SJCRH30 (cell line): Measurements from ENCODE around the gene NGEF. TPM values are rescaled to one million over a fixed set of nuclear protein-coding genes. Genes with fewer than 3 reads are reported as not detected.
A peak's percentile ranks its signal among the peaks of the same experiment; 100 is the strongest.

Experiments
- DNase-seq, 2 experiments: peaks; one replicate each; pipeline ENCODE4 v3.0.0-alpha.2; 2015 to 2020
- H3K27ac ChIP-seq: fragments of 250-450 bp; sonication (Bioruptor Pico); 2 replicates; pipeline ENCODE4 v1.5.1; 2020; ENCODE audit warnings: mild to moderate bottlenecking, moderate library complexity
- H3K27me3 ChIP-seq: fragments of 250-450 bp; sonication (Bioruptor Pico); 2 replicates; pipeline ENCODE4 v1.5.1; 2020; ENCODE audit warnings: mild to moderate bottlenecking, moderate library complexity
- H3K36me3 ChIP-seq: fragments of 250-450 bp; sonication (Bioruptor Pico); 2 replicates; pipeline ENCODE4 v1.5.1; 2020; ENCODE audit warnings: mild to moderate bottlenecking, moderate library complexity
- H3K4me1 ChIP-seq: fragments of 250-450 bp; sonication (Bioruptor Pico); 2 replicates; pipeline ENCODE4 v1.5.1; 2020; ENCODE audit warnings: mild to moderate bottlenecking, moderate library complexity
- H3K4me3 ChIP-seq: fragments of 250-450 bp; sonication (Bioruptor Pico); 2 replicates; pipeline ENCODE4 v1.5.1; 2020; ENCODE audit warnings: mild to moderate bottlenecking, moderate library complexity
- H3K9me3 ChIP-seq: fragments of 250-450 bp; sonication (Bioruptor Pico); replicated peaks from 2 replicates; pipeline ENCODE4 v1.5.1; 2020; ENCODE audit warnings: mild to moderate bottlenecking, moderate library complexity
- total RNA-seq: library from RNA; depleted of rRNA; stranded (reverse); fragments of >200 nt; shearing (Covaris generic); gene quantifications from 2 replicates; pipeline ENCODE4 v1.2.3, GENCODE V29; 2014

NGEF gene
- total RNA-seq, 1 experiment from 2014 or later = not detected

- Histone ChIP-seq H3K9me3 (no peaks in the 10 kb centered on the region), H3K27me3 (no peaks in the 10 kb centered on the region), H3K4me1 (no peaks in the 10 kb centered on the region), H3K36me3 (no peaks in the 10 kb centered on the region), H3K4me3 (no peak overlapping the region), H3K27ac (no peak overlapping the region)
- no peak for DNase-seq
Observed at GRCh38 chr2:232980683-232981082, 32.4 kb downstream of the NGEF start.

GRCh38 chr2:232979871-232980461, 33.1 kb downstream of the NGEF start:
- no peak overlapping the region for H3K27ac ChIP-seq
- H3K27me3 ChIP-seq = no peaks in the 10 kb centered on the region
- H3K36me3 ChIP-seq = no peaks in the 10 kb centered on the region
- no peak overlapping the region for H3K4me3 ChIP-seq
- H3K9me3 ChIP-seq = no peaks in the 10 kb centered on the region
- no peaks in the 10 kb centered on the region for H3K4me1 ChIP-seq
- no peak for DNase-seq

GRCh38 chr2:232977438-232977971, 35.6 kb downstream of the NGEF start:
- Histone ChIP-seq H3K4me1 (no peaks in the 10 kb centered on the region; the same call in 1 of the 2 replicates), H3K27ac (no peak overlapping the region), H3K27me3 (0 out of 2 replicates have a peak, but pooled peaks cover 6% of the 10 kb centered on the region), H3K9me3 (no peaks in the 10 kb centered on the region), H3K4me3 (no peak overlapping the region), H3K36me3 (no peaks in the 10 kb centered on the region)
- no peak for DNase-seq

GRCh38 chr2:232976666-232977437, 36.2 kb downstream of the NGEF start:
- no peaks in the 10 kb centered on the region for H3K9me3 ChIP-seq
- no peak overlapping the region for H3K27ac ChIP-seq
- 0 out of 2 replicates have a peak, but pooled peaks cover 6% of the 10 kb centered on the region for H3K27me3 ChIP-seq
- no peak for DNase-seq
- H3K4me3 ChIP-seq = no peak overlapping the region
- H3K4me1 ChIP-seq = no peaks in the 10 kb centered on the region; the same call in 1 of the 2 replicates
- no peaks in the 10 kb centered on the region for H3K36me3 ChIP-seq

GRCh38 chr2:232976176-232976575, 36.9 kb downstream of the NGEF start:
- H3K36me3 ChIP-seq = no peaks in the 10 kb centered on the region
- DNase-seq = no peak

GRCh38 chr2:232974396-232974795, 38.7 kb downstream of the NGEF start:
- Histone ChIP-seq H3K36me3 (no peaks in the 10 kb centered on the region), H3K9me3 (no peaks in the 10 kb centered on the region), H3K27ac (no peak overlapping the region), H3K4me3 (no peak overlapping the region), H3K4me1 (no peaks in the 10 kb centered on the region; the same call in 1 of the 2 replicates), H3K27me3 (0 out of 2 replicates have a peak, but pooled peaks cover 6% of the 10 kb centered on the region)
- peak in 1 of 2 experiments; percentile 57 for DNase-seq

More at GRCh38 chr2:232976176-232976575, 36.9 kb downstream of the NGEF start:
- no peak overlapping the region for H3K27ac ChIP-seq
- H3K9me3 ChIP-seq = no peaks in the 10 kb centered on the region
- H3K27me3 ChIP-seq = 0 out of 2 replicates have a peak, but pooled peaks cover 6% of the 10 kb centered on the region
- no peak overlapping the region for H3K4me3 ChIP-seq
- H3K4me1 ChIP-seq = no peaks in the 10 kb centered on the region; the same call in 1 of the 2 replicates

GRCh38 chr2:232973796-232974195, 39.3 kb downstream of the NGEF start:
- 0 out of 2 replicates have a peak, but pooled peaks cover 6% of the 10 kb centered on the region for H3K27me3 ChIP-seq
- no peak overlapping the region for H3K4me3 ChIP-seq
- no peak for DNase-seq
- no peak overlapping the region for H3K27ac ChIP-seq
- no peaks in the 10 kb centered on the region for H3K36me3 ChIP-seq
- no peaks in the 10 kb centered on the region for H3K9me3 ChIP-seq
- no peaks in the 10 kb centered on the region; the same call in 1 of the 2 replicates for H3K4me1 ChIP-seq

GRCh38 chr2:232973011-232973735, 39.9 kb downstream of the NGEF start:
- Histone ChIP-seq H3K4me3 (no peak overlapping the region), H3K27ac (no peak overlapping the region), H3K27me3 (0 out of 2 replicates have a peak, but pooled peaks cover 6% of the 10 kb centered on the region), H3K9me3 (no peaks in the 10 kb centered on the region), H3K36me3 (no peaks in the 10 kb centered on the region), H3K4me1 (no peaks in the 10 kb centered on the region; the same call in 1 of the 2 replicates)
- no peak for DNase-seq

- no peak for DNase-seq
- no peak overlapping the region for H3K27ac ChIP-seq
- H3K4me1 ChIP-seq = no peaks in the 10 kb centered on the region; the same call in 1 of the 2 replicates
Observed at GRCh38 chr2:232971744-232972143, 41.3 kb downstream of the NGEF start.

GRCh38 chr2:232970051-232970450, 43.0 kb downstream of the NGEF start:
- no peaks in the 10 kb centered on the region; the same call in 1 of the 2 replicates for H3K4me1 ChIP-seq
- no peaks in the 10 kb centered on the region for H3K36me3 ChIP-seq
- no peak for DNase-seq
- H3K9me3 ChIP-seq = no peaks in the 10 kb centered on the region
- H3K27ac ChIP-seq = no peak overlapping the region
- 0 out of 2 replicates have a peak, but pooled peaks cover 6% of the 10 kb centered on the region for H3K27me3 ChIP-seq
- H3K4me3 ChIP-seq = no peak overlapping the region

More at GRCh38 chr2:232971744-232972143, 41.3 kb downstream of the NGEF start:
- H3K27me3 ChIP-seq = 0 out of 2 replicates have a peak, but pooled peaks cover 6% of the 10 kb centered on the region
- no peak overlapping the region for H3K4me3 ChIP-seq
- no peaks in the 10 kb centered on the region for H3K9me3 ChIP-seq
- H3K36me3 ChIP-seq = no peaks in the 10 kb centered on the region

- Histone ChIP-seq H3K9me3 (0 out of 2 replicates have a peak, but pooled peaks cover 4% of the 10 kb centered on the region), H3K27me3 (no peaks in the 10 kb centered on the region), H3K4me1 (no peaks in the 10 kb centered on the region), H3K36me3 (no peaks in the 10 kb centered on the region), H3K4me3 (no peak overlapping the region), H3K27ac (no peak overlapping the region)
- no peak for DNase-seq
Observed at GRCh38 chr2:232967474-232967873, 45.6 kb downstream of the NGEF start.

GRCh38 chr2:232966122-232966521, 46.9 kb downstream of the NGEF start:
- Histone ChIP-seq H3K27ac (no peak overlapping the region), H3K36me3 (no peaks in the 10 kb centered on the region), H3K9me3 (0 out of 2 replicates have a peak, but pooled peaks cover 4% of the 10 kb centered on the region), H3K4me3 (no peak overlapping the region), H3K4me1 (no peaks in the 10 kb centered on the region), H3K27me3 (no peaks in the 10 kb centered on the region)
- DNase-seq = no peak

GRCh38 chr2:232963913-232964312, 49.1 kb downstream of the NGEF start:
- Histone ChIP-seq H3K4me3 (no peak overlapping the region), H3K27ac (no peak overlapping the region), H3K9me3 (0 out of 2 replicates have a peak, but pooled peaks cover 4% of the 10 kb centered on the region), H3K4me1 (no peaks in the 10 kb centered on the region), H3K36me3 (no peaks in the 10 kb centered on the region), H3K27me3 (no peaks in the 10 kb centered on the region)
- no peak for DNase-seq

- Histone ChIP-seq H3K36me3 (no peaks in the 10 kb centered on the region), H3K27me3 (no peaks in the 10 kb centered on the region), H3K9me3 (0 out of 2 replicates have a peak, but pooled peaks cover 4% of the 10 kb centered on the region), H3K27ac (no peak overlapping the region), H3K4me3 (no peak overlapping the region), H3K4me1 (no peaks in the 10 kb centered on the region)
- no peak for DNase-seq
Observed at GRCh38 chr2:232960862-232961261, 52.2 kb downstream of the NGEF start.
